ENCODE measurements around the gene C9orf50. TPM values are rescaled to one million over a fixed set of nuclear protein-coding genes. Genes with fewer than 3 reads are reported as not detected.
A peak's percentile ranks its signal among the peaks of the same experiment; 100 is the strongest.

The C9orf50 gene
- total RNA-seq, 1 experiment from 2014 or later: not detected

GRCh38 chr9:129584136-129584535 lies 36.8 kb downstream of the C9orf50 start:
- Histone ChIP-seq H3K27me3 (ENCODE audit: control insufficient read depth, insufficient read depth, low read length) (no peaks in the 10 kb centered on the region), H3K27ac (ENCODE audit: low read length) (no peak overlapping the region), H3K4me1 (ENCODE audit: control insufficient read depth, insufficient read depth, low read length) (no peaks in the 10 kb centered on the region; the same call in 1 of the 2 replicates), H3K9me3 (ENCODE audit: control insufficient read depth, insufficient read depth, low read depth, low read length) (no peaks in the 10 kb centered on the region), H3K36me3 (ENCODE audit: control insufficient read depth, insufficient read depth, low read length) (no peaks in the 10 kb centered on the region), H3K4me3 (ENCODE audit: low read depth in 2 of 2, low read length in 2 of 2) (no peak overlapping the region)
- intact Hi-C loops (cut with micrococcal nuclease; ENCODE audit: unreplicated experiment) (no loop called here), in situ Hi-C loops (cut with HindIII; ENCODE audit: low pct_unique_long_range_greater_than_20kb, low sequenced_read_pairs) (no loop called here)
- no peak for TF ChIP-seq POLR2AphosphoS5 (IDR thresholded peaks at IDR 0.05; ENCODE audit: low read depth, low read length)
- TF ChIP-seq CTCF (IDR thresholded peaks at IDR 0.05): no peak
- TF ChIP-seq, protein P1, sequence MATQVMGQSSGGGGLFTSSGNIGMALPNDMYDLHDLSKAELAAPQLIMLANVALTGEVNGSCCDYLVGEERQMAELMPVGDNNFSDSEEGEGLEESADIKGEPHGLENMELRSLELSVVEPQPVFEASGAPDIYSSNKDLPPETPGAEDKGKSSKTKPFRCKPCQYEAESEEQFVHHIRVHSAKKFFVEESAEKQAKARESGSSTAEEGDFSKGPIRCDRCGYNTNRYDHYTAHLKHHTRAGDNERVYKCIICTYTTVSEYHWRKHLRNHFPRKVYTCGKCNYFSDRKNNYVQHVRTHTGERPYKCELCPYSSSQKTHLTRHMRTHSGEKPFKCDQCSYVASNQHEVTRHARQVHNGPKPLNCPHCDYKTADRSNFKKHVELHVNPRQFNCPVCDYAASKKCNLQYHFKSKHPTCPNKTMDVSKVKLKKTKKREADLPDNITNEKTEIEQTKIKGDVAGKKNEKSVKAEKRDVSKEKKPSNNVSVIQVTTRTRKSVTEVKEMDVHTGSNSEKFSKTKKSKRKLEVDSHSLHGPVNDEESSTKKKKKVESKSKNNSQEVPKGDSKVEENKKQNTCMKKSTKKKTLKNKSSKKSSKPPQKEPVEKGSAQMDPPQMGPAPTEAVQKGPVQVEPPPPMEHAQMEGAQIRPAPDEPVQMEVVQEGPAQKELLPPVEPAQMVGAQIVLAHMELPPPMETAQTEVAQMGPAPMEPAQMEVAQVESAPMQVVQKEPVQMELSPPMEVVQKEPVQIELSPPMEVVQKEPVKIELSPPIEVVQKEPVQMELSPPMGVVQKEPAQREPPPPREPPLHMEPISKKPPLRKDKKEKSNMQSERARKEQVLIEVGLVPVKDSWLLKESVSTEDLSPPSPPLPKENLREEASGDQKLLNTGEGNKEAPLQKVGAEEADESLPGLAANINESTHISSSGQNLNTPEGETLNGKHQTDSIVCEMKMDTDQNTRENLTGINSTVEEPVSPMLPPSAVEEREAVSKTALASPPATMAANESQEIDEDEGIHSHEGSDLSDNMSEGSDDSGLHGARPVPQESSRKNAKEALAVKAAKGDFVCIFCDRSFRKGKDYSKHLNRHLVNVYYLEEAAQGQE (IDR thresholded peaks at IDR 0.05; ENCODE audit: insufficient read depth in 1 of 2, low read depth in 2 of 2, low read length in 1 of 2): no peak
- TF ChIP-seq TCF7L2 (IDR thresholded peaks at IDR 0.05; ENCODE audit: low read depth, low read length): no peak
- no peak for TF ChIP-seq SIN3A (IDR thresholded peaks at IDR 0.05; ENCODE audit: borderline replicate concordance, insufficient read depth, low read depth, low read length)
- ChIA-PET POLR2A (interaction anchor here (0.6 kb wide), 1 partner anchor 442 kb away, joined by 3 read pairs; no protein-coding TSS in a partner anchor), CTCF (no interaction called here)
- no TSS peak for BruUV-seq (replicated peaks)
- no peak for DNase-seq (ENCODE audit: low read depth, low spot score)
- ATAC-seq: peak; percentile 91

GRCh38 chr9:129583308-129584038 lies 37.4 kb downstream of the C9orf50 start:
- no TSS peak for BruUV-seq (replicated peaks)
- no peaks in the 10 kb centered on the region for H3K36me3 ChIP-seq (ENCODE audit: control insufficient read depth, insufficient read depth, low read length)
- DNase-seq (ENCODE audit: low read depth, low spot score): no peak
- no peak for TF ChIP-seq TCF7L2 (IDR thresholded peaks at IDR 0.05; ENCODE audit: low read depth, low read length)
- CTCF ChIA-PET: no interaction called here
- H3K27ac ChIP-seq (ENCODE audit: low read length): no peak overlapping the region
- intact Hi-C loops (cut with micrococcal nuclease; ENCODE audit: unreplicated experiment): no loop called here
- no peaks in the 10 kb centered on the region for H3K27me3 ChIP-seq (ENCODE audit: control insufficient read depth, insufficient read depth, low read length)
- H3K4me1 ChIP-seq (ENCODE audit: control insufficient read depth, insufficient read depth, low read length): no peaks in the 10 kb centered on the region; the same call in 1 of the 2 replicates
- in situ Hi-C loops (cut with HindIII; ENCODE audit: low pct_unique_long_range_greater_than_20kb, low sequenced_read_pairs): no loop called here
- no peak overlapping the region for H3K4me3 ChIP-seq (ENCODE audit: low read depth in 2 of 2, low read length in 2 of 2)
- ATAC-seq: no peak
- no peaks in the 10 kb centered on the region for H3K9me3 ChIP-seq (ENCODE audit: control insufficient read depth, insufficient read depth, low read depth, low read length)
- POLR2A ChIA-PET: no interaction called here

DNA sequence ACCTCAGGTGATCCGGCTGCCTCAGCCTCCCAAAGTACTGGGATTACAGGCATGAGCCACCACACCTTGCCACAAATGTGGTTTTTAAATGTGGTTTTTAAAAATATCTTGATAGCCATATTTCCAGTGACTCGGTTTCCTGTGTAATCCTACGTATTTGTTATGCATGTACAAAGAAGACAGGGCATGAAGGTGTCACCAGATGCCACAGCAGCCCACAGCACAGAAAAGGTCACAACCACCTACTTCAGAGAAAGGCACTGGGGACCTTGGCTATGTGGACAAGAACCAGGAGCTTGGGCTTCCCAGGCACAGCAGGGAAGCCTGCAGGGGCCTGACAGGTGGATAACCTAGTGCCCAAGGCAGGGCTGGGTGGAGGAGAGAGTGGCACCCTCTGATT lies 38.0 kb downstream of the C9orf50 start:
- H3K4me1 ChIP-seq (ENCODE audit: control insufficient read depth, insufficient read depth, low read length): no peaks in the 10 kb centered on the region; the same call in 1 of the 2 replicates
- ChIA-PET POLR2A (no interaction called here), CTCF (no interaction called here)
- DNase-seq (ENCODE audit: low read depth, low spot score) (no peak), ATAC-seq (no peak)
- H3K9me3 ChIP-seq (ENCODE audit: control insufficient read depth, insufficient read depth, low read depth, low read length): no peaks in the 10 kb centered on the region
- no peak overlapping the region for H3K4me3 ChIP-seq (ENCODE audit: low read depth in 2 of 2, low read length in 2 of 2)
- no TSS peak for BruUV-seq (replicated peaks)
- H3K27ac ChIP-seq (ENCODE audit: low read length): no peak overlapping the region
- no peaks in the 10 kb centered on the region for H3K36me3 ChIP-seq (ENCODE audit: control insufficient read depth, insufficient read depth, low read length)
- TF ChIP-seq TCF7L2 (IDR thresholded peaks at IDR 0.05; ENCODE audit: low read depth, low read length) (no peak), SIN3A (IDR thresholded peaks at IDR 0.05; ENCODE audit: borderline replicate concordance, insufficient read depth, low read depth, low read length) (no peak), POLR2AphosphoS5 (IDR thresholded peaks at IDR 0.05; ENCODE audit: low read depth, low read length) (no peak), CTCF (IDR thresholded peaks at IDR 0.05) (no peak)
- TF ChIP-seq, protein P1 (IDR thresholded peaks at IDR 0.05; ENCODE audit: insufficient read depth in 1 of 2, low read depth in 2 of 2, low read length in 1 of 2): no peak
- in situ Hi-C loops (cut with HindIII; ENCODE audit: low pct_unique_long_range_greater_than_20kb, low sequenced_read_pairs) (no loop called here), intact Hi-C loops (cut with micrococcal nuclease; ENCODE audit: unreplicated experiment) (no loop called here)
- H3K27me3 ChIP-seq (ENCODE audit: control insufficient read depth, insufficient read depth, low read length): no peaks in the 10 kb centered on the region

All from Panc1 (cell line).